ENCODE results near the gene GAS7. TPM values are rescaled to one million over a fixed set of nuclear protein-coding genes. Genes with fewer than 3 reads are reported as not detected.
"Not testable (repeated sequence)": the region's sequence is repeated elsewhere in the genome, so short reads cannot be mapped to it uniquely, and the experiment has no call there.

Gene GAS7
- polyA plus RNA-seq, 5 donors = 32.0 to 39.7 (median 32.2) TPM

DNA sequence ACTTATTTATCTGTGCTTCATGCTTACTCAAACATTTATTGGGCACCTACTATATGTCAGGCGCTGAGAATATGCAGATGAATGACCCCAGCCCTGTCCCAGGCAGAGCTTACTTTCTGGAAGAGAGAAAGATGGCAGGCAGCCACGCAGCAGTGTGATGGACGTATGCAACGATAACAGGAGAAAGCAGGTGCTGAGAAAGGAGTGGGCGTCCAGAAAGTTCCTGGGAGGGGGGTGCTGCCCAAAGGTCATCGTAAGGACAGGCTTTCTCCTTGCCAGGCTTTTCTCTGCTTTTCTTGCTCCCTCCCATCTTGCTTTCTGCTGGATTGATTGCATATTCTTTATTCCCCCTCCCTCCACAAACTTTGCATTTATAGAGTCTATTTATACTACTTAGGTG is 124.5 kb downstream of the GAS7 start:
- no peak for DNase-seq

DNA sequence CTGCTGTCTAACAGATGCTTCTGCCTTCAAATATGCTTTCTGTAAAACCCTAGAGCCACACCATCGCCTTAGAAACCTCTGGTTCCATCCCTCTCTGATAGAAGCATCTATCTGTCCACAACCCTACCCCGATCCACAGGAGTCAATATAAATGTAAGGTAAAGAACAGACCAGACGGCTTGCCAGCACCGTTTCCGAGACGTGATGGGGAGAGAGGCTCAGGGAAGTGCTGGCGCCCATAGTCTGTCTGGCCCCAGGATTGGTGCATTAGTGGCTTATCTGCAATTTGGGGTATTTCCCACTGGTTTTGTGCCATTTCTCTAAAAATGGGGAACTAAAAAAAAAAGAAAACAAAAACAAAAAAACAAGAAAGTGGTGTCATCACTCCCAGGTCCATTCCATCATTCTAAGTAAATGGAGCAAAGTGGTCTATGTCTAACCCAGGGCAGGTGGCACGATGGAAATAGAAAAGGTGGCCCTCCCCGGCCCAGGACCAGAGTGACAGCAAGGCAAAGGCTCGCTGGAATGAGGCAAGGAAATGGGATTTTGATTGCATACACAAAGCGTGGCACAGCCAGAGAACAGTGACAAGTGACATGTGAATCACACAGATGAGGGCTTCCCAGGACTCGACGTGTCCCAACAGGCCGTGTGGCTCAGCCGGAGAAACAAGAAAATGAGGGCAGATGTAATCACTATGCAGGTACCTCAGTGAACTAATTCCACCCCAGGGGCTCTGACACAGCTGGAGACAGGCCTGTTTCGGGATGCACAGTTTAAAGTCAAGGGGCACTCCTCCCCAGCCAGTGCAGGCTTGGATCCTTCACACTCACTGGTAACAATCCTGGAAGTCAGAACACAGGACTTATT is 125.6 kb downstream of the GAS7 start:
- no peak for DNase-seq

- DNase-seq = no peak
Observed at GRCh38 chr17:10072086-10072485, 126.3 kb downstream of the GAS7 start.

- no peak for DNase-seq
Observed at GRCh38 chr17:10071141-10071540, 127.3 kb downstream of the GAS7 start.

- no peak for DNase-seq
Observed at GRCh38 chr17:10070690-10071089, 127.7 kb downstream of the GAS7 start.

DNA sequence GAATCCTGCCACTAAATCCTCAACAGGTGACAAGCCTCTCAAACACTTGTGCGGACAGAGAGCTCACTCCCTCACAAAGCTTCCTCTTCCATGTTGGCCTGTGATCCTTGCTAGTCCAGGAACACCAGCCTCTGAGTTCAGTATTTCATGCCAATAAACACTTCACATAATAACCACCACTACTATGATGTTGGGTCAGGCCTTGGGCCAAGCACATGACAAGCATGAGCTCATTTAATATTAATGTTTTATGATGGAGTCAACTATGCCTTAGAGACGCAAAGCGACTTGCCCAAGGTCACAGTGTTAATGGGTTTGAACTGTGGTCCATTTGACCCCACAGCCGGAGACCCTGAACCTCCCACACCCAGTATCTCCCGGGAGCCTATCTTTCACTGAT is 129.1 kb downstream of the GAS7 start:
- DNase-seq = no peak

GRCh38 chr17:10067446-10068143 is 130.8 kb downstream of the GAS7 start:
- DNase-seq = no peak

DNA sequence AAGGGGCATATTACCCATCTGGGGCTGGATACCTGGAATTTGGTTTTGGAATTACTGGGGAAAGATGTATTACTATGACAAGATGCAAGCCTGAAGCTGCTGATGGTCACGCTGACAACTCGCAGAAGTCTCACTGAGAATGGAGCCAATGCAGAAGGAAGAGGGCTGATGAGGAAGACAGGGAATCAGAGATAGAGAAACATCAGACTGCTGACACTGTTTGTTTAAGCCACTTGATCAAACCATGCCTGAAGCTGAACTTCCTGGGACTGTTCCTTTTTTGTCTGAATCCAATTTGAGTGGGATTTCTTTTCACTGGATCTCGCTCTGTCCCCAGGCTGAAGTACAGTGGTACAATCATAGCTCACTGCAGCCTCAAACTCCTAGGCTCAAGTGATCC is 133.9 kb downstream of the GAS7 start:
- no peak for DNase-seq

DNA sequence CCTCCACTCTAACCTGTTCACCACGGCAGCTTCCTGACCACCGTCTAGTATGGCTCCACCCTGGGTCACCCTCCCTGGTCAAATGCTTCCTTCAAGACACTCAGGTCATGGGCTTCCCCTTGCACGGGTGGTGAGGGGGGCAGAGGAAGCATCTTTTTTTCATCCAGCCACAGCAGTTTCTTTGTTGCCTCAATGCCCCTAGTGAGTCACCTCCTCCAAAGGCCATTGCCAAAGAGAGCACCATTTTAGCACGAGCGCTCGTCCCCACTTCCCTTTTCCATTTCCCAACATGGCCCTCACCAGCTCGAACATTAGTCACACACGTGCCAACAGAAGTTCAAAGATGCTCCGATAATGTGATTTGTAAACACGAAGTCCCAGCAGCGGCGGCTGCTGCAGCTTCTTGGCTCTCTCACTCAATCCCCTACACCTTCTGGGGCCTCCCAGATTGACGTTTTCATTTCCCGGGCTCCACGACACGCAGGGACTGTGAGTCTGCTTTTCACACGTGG is 134.6 kb downstream of the GAS7 start:
- peak in 1 of 2 donors; percentile 28 for DNase-seq

- no peak for DNase-seq
Observed at GRCh38 chr17:10062691-10063385, 135.6 kb downstream of the GAS7 start.

DNA sequence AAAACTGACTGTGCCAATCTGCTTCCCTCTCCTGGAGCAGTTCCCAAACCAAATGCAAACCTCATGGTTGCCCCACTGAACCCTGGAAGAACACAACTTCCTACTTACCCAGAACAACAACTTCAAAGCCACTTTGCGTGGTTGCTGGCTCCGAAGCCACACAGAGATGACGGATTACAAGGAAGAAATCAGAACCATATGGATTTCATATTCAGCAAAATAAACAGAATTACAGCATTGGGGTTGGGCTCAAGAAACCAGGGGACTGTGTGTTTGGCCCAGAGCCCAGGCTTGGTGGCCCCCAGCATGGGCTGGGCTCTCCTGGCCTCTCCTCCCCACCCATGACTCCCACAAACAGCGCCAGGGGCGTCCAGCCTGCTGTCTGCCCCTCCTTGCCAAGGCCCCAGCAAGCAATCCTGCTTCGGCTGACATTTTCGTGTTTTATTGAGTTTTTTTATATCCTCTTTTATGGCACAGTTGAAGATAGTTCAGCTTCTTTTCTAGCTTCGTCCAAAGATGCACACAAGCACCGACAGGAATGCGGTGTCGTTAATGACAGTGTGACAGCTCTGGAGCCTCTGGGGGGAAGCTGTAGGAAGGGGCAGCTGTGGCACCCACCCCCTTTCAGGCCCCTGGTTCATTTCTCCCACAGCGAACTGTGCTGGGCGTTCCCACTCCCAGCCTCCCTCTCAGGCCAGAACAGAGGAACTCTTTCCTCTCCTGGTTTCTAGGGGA is 137.1 kb downstream of the GAS7 start:
- DNase-seq = peak; percentile 79 to 80

- no peak for DNase-seq
Observed at GRCh38 chr17:10060526-10060925, 137.9 kb downstream of the GAS7 start.

GRCh38 chr17:10059684-10060211 is 138.7 kb downstream of the GAS7 start:
- peak; percentile 51 to 67 for DNase-seq

GRCh38 chr17:10058921-10059683 is 139.3 kb downstream of the GAS7 start:
- no peak for DNase-seq

DNA sequence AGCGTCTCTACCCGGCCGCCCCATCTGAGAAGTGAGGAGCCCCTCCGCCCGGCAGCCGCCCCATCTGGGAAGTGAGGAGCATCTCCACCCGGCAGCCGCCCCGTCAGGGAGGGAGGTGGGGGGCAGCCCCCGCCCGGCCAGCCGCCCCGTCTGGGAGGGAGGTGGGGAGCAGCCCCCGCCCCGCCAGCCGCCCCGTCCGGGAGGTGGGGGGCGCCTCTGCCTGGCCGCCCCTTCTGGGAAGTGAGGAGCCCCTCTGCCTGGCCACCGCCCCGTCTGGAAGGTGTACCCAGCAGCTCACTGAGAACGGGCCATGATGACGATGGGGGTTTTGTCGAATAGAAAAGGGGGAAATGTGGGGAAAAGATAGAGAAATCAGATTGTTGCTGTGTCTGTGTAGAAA is 140.9 kb downstream of the GAS7 start:
- not testable (repeated sequence) for DNase-seq

GRCh38 chr17:10055262-10055975 is 143.0 kb downstream of the GAS7 start:
- no peak for DNase-seq

- no peak for DNase-seq
Observed at GRCh38 chr17:10053782-10054540, 144.4 kb downstream of the GAS7 start.

GRCh38 chr17:10052106-10052813 is 146.1 kb downstream of the GAS7 start:
- no peak for DNase-seq

All from right lung (tissue), 5 donors.